ENCODE data around the gene UPK3BL1. TPM values are rescaled to one million over a fixed set of nuclear protein-coding genes. Genes with fewer than 3 reads are reported as not detected.
A peak's percentile ranks its signal among the peaks of the same experiment; 100 is the strongest.
"Not testable (repeated sequence)": the region's sequence is repeated elsewhere in the genome, so short reads cannot be mapped to it uniquely, and the experiment has no call there.

Gene UPK3BL1
- total RNA-seq, 2 donors from 2014 or later = 63.2 to 125 TPM

DNA sequence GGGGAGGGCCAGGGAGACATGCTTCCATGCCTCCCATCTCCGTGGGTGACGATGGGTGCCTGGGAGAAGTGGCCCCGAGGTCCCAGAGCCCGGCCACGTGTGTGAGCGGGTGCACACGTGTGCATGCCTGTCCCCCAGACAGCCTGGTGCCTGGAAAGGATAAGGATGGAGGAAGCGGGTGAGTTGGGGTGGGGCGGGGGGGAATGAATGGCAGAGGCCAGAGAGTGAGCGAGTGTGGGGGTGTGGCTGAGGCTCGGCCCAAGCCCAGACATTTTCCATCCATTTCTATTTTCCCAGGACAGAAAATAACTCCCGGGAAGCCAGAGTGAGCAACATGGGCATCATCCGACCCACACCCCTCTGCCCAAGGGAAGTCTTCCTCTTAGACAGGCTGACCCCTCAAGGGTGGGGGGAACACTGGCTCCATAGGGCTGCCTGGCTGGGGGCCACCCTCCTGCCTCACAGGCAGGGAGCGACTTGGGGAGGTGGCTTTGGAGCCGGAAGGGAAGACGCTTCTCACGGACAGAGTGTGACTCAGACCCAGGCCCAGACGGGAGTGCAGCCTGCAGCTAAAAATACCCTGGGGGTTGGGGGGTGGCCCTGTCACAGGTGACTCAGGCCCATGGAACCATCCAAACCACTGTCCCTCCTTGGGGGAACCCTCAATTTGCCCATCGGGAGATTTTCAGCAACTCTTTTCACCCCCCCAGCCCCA lies 38.0 kb downstream of the UPK3BL1 start:
- intact Hi-C loops (cut with DNase I); H3K4me3 ChIP-seq; H3K27ac ChIP-seq; H3K27me3 ChIP-seq (replicated peaks; ENCODE audit: insufficient read depth); H3K36me3 ChIP-seq; H3K9me3 ChIP-seq; H3K4me1 ChIP-seq (replicated peaks); DNase-seq (ENCODE audit: low spot score): not testable (repeated sequence)
- no CpG with 5 or more reads among the region's 19 CpGs for WGBS

DNA sequence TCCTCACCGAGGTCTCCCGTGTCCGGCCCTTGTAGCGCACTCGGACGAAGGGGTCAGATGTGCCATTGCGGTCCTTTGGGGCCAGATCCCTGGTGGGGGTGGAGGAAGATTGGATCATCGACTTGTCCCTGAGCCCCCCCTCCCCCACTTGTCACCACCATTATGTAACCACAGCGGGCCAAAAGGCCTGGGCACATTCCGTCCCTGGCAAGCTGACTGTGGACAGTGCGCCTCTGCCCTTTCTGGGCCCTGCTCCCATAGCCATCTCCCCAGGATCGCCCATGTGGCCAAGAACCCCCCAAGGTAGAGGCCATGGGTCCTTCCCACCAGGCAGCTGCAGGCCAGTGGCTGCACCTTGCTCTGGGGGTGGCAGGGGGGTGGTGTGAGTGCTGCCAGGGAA lies 40.3 kb downstream of the UPK3BL1 start:
- H3K27ac ChIP-seq; intact Hi-C loops (cut with DNase I); H3K4me3 ChIP-seq; DNase-seq (ENCODE audit: low spot score); H3K9me3 ChIP-seq; H3K4me1 ChIP-seq (replicated peaks); H3K36me3 ChIP-seq; H3K27me3 ChIP-seq (replicated peaks; ENCODE audit: insufficient read depth): not testable (repeated sequence)
- WGBS = no CpG with 5 or more reads among the region's 12 CpGs

DNA sequence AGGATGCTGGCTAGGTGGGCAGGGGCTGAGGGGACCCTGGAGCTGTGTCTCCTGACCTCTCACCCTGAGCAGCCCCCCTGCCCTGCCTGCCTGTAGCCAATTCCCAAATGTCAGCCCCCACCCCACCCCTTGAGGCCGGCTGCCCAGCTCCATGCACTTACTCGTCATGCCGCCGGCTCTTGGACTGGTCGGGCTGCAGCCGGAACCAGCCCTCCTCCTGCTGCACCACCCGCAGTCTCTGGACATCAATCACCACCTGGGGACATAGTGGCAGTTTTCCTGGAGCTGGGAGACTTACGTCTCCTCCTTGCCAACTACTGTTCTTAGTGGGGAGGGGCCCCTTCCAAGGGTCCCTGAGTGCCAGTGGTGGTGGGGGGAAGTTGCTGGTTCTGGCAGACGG lies 42.9 kb downstream of the UPK3BL1 start:
- H3K36me3 ChIP-seq; H3K4me1 ChIP-seq (replicated peaks); H3K9me3 ChIP-seq; H3K4me3 ChIP-seq; DNase-seq (ENCODE audit: low spot score); H3K27ac ChIP-seq; H3K27me3 ChIP-seq (replicated peaks; ENCODE audit: insufficient read depth); intact Hi-C loops (cut with DNase I): not testable (repeated sequence)
- no CpG with 5 or more reads among the region's 9 CpGs for WGBS

DNA sequence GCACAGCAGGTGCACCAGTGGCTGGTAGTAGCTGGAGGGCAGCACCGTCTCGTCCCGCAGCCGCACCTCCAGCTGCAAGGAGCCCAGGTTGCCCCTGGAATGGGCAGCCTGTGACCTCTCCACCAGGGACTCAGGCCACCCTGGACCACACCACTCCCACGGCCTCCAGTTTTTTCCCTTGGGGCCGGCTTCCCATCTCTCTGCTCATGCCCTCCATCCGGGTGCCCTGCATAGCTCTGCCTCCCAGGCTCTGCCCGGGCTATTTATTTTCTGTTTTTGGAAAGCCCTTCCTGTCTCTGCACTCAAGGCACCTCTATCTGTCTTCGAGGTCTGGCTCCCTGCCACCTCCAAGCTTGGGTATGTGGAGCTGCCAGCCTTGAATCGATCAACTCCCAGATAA lies 46.6 kb downstream of the UPK3BL1 start:
- DNase-seq (ENCODE audit: low spot score); H3K4me1 ChIP-seq (replicated peaks); H3K9me3 ChIP-seq; H3K4me3 ChIP-seq; H3K36me3 ChIP-seq; H3K27ac ChIP-seq; H3K27me3 ChIP-seq (replicated peaks; ENCODE audit: insufficient read depth); intact Hi-C loops (cut with DNase I): not testable (repeated sequence)
- 73% methylated on average over 7 of the region's 10 CpGs for WGBS

DNA sequence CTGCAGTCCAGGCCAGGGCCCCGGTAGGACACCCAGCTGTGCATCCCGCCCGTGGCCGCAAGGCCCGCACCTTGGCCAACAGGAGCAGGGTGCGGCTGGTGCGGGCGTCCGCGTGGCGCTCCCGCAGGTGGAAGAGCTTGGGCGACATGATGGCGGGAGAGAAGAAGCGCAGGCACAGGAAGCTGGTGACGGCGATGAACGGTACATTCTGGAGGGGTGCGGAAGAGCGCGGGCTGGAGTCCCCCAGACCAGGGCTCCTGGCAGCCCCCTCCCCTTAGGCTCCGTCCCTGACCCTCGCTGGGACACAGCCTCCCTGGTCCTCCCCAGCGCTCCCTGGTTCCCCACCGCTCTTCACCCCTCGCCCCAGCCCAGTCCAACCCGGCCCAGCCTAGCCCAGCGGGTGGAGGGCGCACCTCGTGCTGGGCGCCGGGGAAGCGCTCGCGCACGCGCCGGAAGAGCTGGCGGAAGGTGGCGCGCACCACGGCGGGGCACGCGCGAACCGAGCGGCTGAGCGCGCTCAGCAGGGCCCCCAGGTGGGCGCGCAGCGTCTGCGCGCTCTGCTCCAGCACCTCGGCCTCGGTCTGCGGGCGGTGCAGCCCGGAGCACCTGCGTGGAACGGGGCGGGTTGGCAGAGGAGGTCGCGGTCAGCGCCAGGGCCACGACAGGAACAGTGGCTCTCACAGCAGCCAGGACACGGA lies 48.8 kb downstream of the UPK3BL1 start:
- H3K27ac ChIP-seq; H3K27me3 ChIP-seq (replicated peaks; ENCODE audit: insufficient read depth); H3K4me1 ChIP-seq (replicated peaks); H3K36me3 ChIP-seq; H3K4me3 ChIP-seq; intact Hi-C loops (cut with DNase I); H3K9me3 ChIP-seq; DNase-seq (ENCODE audit: low spot score): not testable (repeated sequence)
- no CpG with 5 or more reads among the region's 68 CpGs for WGBS

DNA sequence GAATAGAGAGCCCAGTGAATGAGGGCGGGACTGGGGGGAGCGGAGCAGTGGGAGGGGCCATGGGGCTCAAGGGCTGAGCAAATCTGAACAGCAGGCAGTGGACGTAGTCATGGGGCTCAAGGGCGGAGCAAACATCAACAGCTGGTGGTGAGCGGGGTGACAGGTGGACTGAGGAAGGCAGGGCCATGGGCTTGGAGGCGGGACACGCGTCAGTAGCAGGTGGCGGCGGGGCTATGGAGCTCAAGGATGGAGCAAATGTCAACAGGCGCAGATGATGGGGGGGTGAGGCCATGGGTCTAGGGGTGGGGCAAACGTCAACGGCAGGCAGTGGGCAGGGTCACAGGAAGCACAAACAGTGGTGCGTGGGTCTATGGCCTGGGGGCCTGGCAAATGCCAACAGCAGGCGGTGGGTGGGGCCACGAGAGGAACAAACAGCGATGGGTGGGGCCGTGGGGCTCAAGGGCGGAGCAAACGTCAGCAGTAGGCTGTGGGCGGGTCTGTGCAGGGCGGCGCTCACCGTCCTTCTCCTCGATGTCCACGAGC lies 50.0 kb downstream of the UPK3BL1 start:
- WGBS = 33% methylated on average over 10 of the region's 26 CpGs
- DNase-seq (ENCODE audit: low spot score) = peak; percentile 5
- intact Hi-C loops (cut with DNase I) = not testable (repeated sequence)

DNA sequence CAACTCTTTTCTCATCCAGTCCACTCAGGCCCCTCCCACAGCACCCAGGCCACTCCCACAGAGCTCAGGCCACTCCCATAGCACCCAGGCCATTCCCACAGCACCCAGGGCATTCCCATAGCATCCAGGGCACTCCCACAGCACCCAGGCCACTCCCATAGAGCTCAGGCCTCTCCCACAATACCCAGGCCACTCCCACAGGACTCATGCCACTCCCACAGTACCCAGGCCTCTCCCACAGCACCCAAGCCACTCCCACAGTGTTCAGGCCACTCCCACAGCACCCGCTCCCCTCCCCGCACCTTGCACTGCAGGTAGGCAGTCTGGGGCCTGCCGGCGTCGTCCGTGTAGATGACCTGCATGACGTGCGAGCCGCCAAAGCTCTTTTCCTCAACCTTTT lies 52.7 kb downstream of the UPK3BL1 start:
- H3K36me3 ChIP-seq; H3K9me3 ChIP-seq; H3K4me3 ChIP-seq; H3K27me3 ChIP-seq (replicated peaks; ENCODE audit: insufficient read depth); H3K27ac ChIP-seq; intact Hi-C loops (cut with DNase I); H3K4me1 ChIP-seq (replicated peaks); DNase-seq (ENCODE audit: low spot score): not testable (repeated sequence)
- no CpG with 5 or more reads among the region's 9 CpGs for WGBS

More for the DNA sequence above, 50.0 kb downstream of the UPK3BL1 start:
- H3K27ac ChIP-seq; H3K36me3 ChIP-seq; H3K4me3 ChIP-seq; H3K9me3 ChIP-seq; H3K4me1 ChIP-seq (replicated peaks); H3K27me3 ChIP-seq (replicated peaks; ENCODE audit: insufficient read depth): not testable (repeated sequence)

Small RNA genes within 50 kb of the gene (small RNA-seq; reads per million reads assigned to genes)
- 0 reads per million in 2 donors for gene AC105052.3
- 0 reads per million in 2 donors for gene UPK3BL1

Other genes with a start within 250 kb of the UPK3BL1 start
- gene PRKRIP1, start 246.4 kb downstream of the UPK3BL1 start, total RNA-seq = 10 to 100 TPM; 31.6 to 50.1 TPM
- gene ORAI2, start 209.2 kb downstream of the UPK3BL1 start, total RNA-seq = 10 to 100 TPM; 20.5 to 24.8 TPM
- 10 to 100 TPM; 25.2 to 27.0 TPM for gene ALKBH4, start 177.9 kb downstream of the UPK3BL1 start, total RNA-seq
- gene LRWD1, start 177.8 kb downstream of the UPK3BL1 start, total RNA-seq = 10 to 100 TPM; 12.8 to 57.7 TPM
- gene POLR2J, start 163.9 kb downstream of the UPK3BL1 start, total RNA-seq = 10 to 100 TPM; 23.2 to 46.4 TPM
- 10 to 100 TPM in 1 of 2 donors, 1 to 10 TPM in 1; 2.0 to 25.7 TPM for gene RASA4B, start 125.0 kb downstream of the UPK3BL1 start, total RNA-seq
- 10 to 100 TPM in 1 of 2 donors, 1 to 10 TPM in 1; 9.9 to 33.5 TPM for gene UPK3BL2, start 99.1 kb downstream of the UPK3BL1 start, total RNA-seq
- gene SPDYE2, start 91.6 kb downstream of the UPK3BL1 start, total RNA-seq = 1 to 10 TPM in 1 of 2 donors, not detected in 1; 1.8 TPM
- 10 to 100 TPM; 11.5 to 16.6 TPM for gene POLR2J3, start 70.2 kb downstream of the UPK3BL1 start, total RNA-seq
- gene RASA4, start 26.0 kb downstream of the UPK3BL1 start, total RNA-seq = 10 to 100 TPM; 10.5 to 59.6 TPM
- gene SPDYE2B, start 7.5 kb upstream of the UPK3BL1 start, total RNA-seq = not detected
- gene POLR2J2, start 28.9 kb upstream of the UPK3BL1 start, total RNA-seq = 1 to 10 TPM in 1 of 2 donors, under 1 TPM in 1; 0.18 to 6.6 TPM
- gene FAM185A, start 106.2 kb upstream of the UPK3BL1 start, total RNA-seq = 10 to 100 TPM; 15.2 to 16.5 TPM

All from prostate gland (tissue), 2 donors.